ENCODE results near the gene LVRN. TPM values are rescaled to one million over a fixed set of nuclear protein-coding genes. Genes with fewer than 3 reads are reported as not detected.

Gene LVRN
- polyA plus RNA-seq, 5 donors = 1.1 to 1.7 (median 1.2) TPM

Other genes with a start within 250 kb of the LVRN start
- gene CDO1, start 145.8 kb upstream of the LVRN start, polyA plus RNA-seq (ENCODE audit: insufficient read depth in 1 of 5, insufficient read length in 5 of 5, low replicate concordance in 1 of 5) = 10 to 100 TPM; 54.7 to 90.6 (median 60.7) TPM
- 10 to 100 TPM; 56.6 to 90.3 (median 82.1) TPM for gene ATG12, start 120.9 kb upstream of the LVRN start, polyA plus RNA-seq (ENCODE audit: insufficient read depth in 1 of 5, insufficient read length in 5 of 5, low replicate concordance in 1 of 5)
- gene AP3S1, start 120.5 kb upstream of the LVRN start, polyA plus RNA-seq (ENCODE audit: insufficient read depth in 1 of 5, insufficient read length in 5 of 5, low replicate concordance in 1 of 5) = 100 to 1,000 TPM; 124 to 193 (median 146) TPM
- gene ARL14EPL, start 70.0 kb downstream of the LVRN start, polyA plus RNA-seq (ENCODE audit: insufficient read depth in 1 of 5, insufficient read length in 5 of 5, low replicate concordance in 1 of 5) = not detected
- gene COMMD10, start 122.5 kb downstream of the LVRN start, polyA plus RNA-seq (ENCODE audit: insufficient read depth in 1 of 5, insufficient read length in 5 of 5, low replicate concordance in 1 of 5) = 10 to 100 TPM; 39.7 to 54.8 (median 51.3) TPM